Head of caudate nucleus (tissue), 42 donors: ENCODE data around the gene GBP1.
"Not testable (repeated sequence)": the region's sequence is repeated elsewhere in the genome, so short reads cannot be mapped to it uniquely, and the experiment has no call there.

Experiments used
- DNase-seq, 42 donors: peaks; one replicate each; pipeline versions ENCODE4 v3.0.0 to v3.0.0-alpha.2; 2020 to 2021; ENCODE audit warnings: mixed read lengths in 7 of 42
- intact Hi-C: fragments of 100-400 bp; cut with DNase I; formaldehyde crosslinking; loops from one replicate; pipeline ENCODE4 v1.15.0; 2022

Gene GBP1

DNA sequence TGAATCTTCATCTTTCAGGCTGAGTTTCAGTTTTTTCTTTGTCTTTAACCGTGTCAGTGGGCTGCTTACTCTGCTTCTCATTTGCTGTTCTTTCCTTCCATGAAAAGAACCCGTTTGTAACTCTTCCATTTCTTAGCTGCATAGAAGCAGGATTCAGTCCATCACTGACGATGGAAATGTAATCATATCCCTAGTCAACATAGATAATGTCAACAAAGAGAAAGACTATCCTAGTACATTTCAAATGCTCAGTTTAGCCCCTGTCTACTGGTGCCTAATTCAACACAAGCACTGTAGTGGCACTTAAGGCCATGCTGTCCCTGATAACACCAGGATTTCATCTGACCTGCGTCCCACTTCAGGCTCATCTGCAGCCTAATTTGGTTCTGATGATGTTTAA is 376 bp downstream of the GBP1 start:
- intact Hi-C loops, result no loop called here
- DNase-seq, result no peak

DNA sequence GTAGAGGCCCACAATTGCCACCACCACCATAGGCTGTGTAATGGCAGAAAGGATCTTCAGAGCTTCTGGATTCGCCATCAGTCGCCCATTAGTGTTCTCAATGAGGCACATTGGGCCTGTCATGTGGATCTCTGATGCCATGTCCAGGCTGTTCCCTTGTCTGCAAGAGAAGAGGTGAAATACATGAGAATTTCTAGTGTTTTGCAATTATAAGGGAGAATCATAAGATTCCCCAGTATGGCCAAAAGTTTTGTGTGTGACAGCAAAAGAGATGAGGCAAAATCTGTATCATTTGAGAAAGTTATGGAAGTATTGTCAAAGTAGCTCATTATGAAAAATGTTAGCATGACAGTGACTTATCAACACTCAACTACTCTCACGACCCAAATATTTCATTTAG is 1.9 kb downstream of the GBP1 start:
- no peak for DNase-seq
- intact Hi-C loops, result no loop called here

DNA sequence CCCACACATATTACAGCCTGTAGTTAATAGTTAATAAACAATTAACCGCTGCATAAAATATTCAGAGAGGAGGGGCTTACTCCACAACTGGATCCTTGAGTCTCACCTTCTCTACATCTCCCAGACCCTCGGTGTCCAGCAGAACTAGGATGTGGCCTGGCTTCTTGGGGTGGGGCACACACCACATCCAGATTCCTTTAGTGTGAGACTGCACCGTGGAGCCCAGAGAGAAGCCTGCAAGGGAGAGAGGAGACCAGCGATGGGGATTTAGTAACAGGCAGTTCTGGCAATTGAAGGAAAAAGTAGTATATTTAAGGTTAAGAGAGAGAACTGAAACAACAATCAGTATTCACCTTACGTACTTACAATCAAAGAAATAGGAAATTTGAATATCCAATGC is 4.9 kb downstream of the GBP1 start:
- no peak for DNase-seq
- intact Hi-C loops, result no loop called here

DNA sequence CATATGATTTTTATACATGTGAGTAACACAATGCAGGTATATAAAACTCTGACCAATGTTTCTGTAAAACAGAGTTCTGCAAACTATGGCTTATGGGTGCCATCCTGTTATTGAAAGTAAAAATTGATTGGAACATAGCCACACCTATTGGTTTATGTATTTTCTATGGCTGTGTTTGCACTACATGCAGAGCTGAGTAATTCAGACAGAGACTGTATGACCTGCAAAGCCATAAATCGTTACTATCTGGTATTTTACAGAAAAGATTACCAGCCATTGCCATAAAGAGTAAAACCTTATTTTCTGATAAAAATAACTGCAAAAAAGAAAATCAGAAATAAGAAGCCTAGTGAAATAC is 13.1 kb downstream of the GBP1 start:
- DNase-seq, result no peak
- intact Hi-C loops, result no loop called here

DNA sequence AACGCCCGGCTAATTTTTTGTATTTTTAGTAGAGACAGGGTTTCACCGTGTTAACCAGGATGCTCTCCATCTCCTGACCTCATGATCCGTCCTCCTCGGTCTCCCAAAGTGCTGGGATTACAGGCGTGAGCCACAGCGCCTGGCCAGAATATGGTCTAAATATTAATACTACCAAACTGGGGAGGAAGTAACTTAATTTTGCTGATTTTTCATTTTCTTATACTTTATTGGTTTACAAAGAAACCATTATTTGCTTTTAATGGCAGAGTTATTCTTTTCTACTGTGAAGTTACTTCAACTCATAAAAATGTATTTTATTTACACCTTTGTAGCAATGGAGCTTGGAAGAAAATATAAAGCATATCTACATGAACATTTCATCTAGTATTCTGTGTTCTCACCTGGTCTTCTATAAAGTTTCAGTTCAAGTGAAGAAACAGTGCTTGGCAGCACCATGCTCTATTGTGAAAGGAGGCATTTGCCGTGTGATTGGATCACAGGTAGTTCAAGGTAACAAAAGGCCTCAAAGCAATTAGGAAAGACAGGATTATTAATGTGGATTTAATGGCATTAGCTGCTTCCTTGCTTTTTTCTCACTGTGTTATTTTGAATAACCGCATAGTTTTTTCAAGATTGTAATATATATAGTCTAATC is 13.6 kb downstream of the GBP1 start:
- intact Hi-C loops, result no loop called here
- DNase-seq, result no peak

DNA sequence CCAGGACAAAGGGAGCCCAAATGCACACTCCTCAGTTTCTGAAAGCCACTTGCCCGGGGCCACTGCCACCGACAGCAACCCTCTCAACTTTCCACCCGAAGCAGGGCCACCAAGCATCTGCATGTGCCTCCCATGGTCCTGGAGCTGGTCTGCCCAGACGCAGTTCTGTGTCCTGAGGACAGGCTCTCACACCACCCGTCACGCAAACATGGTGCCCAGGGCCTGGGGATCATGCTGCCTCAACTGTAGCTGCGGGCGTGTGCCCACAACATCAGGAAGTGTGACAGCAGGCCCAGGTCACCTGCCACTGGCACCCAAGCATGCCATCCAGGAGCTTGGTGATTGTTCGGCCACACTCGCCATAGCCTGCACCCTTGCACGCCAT is 14.4 kb downstream of the GBP1 start:
- DNase-seq, result no peak
- intact Hi-C loops, result no loop called here

DNA sequence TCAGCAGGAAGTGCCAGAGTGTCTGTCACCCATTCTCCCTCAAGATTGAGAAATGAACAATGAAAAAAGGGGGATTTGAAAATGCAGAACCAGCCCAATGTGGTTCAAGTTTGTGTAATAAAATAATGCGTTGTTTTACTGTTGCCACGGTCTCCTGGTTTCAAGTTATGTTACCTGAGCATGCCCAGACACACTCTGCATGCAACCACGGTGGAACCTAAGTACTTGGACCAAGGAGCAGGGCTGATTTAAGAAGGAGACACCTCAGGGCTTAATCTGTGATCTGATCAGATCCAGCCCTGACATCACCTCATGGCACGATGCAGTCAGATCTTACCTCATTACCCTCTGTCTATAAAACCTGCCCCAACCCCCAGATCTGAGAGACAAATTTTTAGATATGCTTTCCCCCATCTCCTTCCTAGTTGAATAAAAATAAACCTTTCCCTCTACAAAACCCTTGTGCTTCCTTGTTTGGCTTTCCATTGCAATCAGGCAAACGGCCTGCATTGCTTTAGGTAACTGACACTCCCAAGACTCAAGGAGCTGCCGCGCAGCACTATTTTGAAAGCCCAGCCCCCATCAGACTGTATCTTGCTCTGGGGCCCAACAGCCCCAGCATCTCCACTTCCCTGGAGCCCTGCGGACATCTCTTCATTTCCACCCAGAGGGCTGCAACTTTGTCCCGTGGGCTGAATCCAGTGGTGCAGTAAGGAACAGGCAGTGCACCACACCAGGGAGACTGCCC is 14.9 kb downstream of the GBP1 start:
- intact Hi-C loops, DNase-seq: not testable (repeated sequence)

DNA sequence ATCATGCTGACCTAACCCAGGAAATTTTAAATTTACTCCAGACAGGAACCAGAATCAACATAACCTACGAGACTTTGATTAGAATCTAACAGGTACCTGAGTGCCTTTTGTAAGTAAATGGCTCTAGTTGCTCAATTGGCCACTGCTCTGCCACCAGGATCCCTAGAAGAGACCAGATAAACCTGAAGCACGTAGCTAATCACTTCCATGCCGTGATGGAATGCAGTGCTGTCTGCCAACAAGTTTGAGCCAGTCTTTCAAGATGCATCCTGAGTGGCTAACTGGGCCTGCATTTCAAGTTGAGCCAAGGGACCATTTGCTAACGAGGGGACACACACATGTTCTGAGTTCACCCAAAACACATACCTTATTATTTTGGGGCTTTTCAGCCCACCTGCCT is 15.8 kb downstream of the GBP1 start:
- DNase-seq, intact Hi-C loops: not testable (repeated sequence)

DNA sequence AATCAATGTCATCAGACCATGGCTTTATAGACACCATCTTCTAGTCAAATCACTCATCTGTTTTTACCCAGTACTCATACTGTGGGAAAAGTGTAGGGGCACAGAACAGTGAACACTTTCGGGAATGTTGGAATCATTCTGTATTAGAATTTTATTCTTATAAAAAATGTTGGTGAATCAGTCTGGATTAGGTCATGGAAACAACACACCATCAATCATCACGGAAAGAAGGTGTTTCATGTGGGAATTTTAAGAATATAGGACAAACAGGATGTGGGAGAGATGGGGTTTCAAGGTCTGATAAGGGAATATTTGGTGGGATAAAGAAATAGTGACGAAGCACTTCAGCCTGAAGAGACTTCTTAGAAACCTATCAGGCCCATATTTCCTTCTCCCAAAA is 17.3 kb downstream of the GBP1 start:
- intact Hi-C loops, result no loop called here
- no peak for DNase-seq

DNA sequence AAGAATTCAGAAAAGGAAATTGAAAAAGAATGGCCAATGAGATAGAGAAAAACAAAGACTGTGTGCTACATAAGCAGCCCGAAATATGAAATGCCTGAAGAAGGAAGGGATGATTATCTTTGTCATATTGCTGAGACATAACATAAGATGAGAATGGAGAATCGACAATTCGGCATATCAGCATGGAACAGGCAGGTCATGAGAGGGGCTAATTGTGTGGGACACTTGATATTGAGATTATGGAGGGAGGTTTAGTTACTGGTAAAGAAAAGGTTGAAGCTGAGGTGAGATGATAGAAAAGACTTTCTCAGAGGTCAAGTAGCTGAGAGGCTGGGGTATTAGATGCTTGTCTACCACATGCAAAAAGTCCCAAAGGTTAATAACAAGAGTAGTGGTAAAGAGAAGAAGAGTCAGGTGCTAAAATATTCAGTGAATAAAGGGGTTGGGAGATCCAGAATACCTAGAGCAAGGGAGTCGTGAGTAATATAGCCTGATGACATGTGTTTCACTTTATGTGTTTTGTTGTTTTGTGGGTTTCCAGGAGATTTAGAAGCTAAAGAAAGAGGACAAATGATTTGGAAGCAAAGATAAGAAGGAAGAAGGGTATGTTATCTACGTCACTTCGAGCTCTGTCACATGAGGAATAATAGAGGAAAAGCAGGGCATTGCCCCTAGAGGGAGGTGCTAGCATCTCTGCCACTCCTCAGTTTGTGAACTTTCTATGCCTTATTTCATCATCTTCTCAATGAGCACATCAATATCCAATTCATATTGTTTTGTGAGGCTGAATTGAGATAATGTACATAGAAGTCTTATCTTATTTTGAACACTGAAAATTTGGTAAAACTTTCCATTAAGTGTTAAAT is 18.5 kb downstream of the GBP1 start:
- DNase-seq, intact Hi-C loops: not testable (repeated sequence)

DNA sequence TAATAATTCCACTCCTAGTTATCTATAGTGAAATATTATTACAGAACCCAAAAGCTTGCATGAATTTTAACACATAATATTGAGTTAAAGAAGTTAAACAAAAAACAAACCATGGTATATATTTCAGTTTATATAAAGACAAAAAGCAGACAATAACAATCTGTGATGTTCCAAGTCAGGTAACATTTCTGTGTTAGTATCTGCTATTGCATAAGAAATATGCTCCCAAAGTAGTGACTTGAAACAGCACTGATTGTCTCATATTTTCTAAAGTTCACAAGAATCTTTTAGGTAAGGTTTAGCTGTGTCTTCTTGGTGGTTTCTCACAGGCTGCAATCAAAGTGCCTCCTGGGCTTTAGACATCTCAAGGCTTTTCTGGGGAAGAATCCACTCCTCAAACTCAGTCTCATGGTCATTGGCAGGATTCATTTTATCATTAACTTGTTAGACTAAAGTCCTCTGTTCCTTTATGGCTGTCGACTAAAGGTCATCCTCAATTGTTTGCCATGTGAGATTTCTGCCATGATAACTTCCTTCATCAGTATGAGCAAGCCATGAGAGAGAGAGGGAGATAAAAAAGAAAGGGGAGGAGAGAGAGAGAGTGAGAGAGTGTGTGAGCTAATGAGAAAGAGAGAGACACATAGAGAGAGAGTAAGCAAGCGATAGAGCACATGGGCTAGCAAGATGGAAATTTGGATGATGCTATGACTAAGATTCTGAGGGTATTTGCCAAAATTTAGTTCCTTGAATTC is 19.9 kb downstream of the GBP1 start:
- DNase-seq, result no peak
- intact Hi-C loops, result no loop called here

DNA sequence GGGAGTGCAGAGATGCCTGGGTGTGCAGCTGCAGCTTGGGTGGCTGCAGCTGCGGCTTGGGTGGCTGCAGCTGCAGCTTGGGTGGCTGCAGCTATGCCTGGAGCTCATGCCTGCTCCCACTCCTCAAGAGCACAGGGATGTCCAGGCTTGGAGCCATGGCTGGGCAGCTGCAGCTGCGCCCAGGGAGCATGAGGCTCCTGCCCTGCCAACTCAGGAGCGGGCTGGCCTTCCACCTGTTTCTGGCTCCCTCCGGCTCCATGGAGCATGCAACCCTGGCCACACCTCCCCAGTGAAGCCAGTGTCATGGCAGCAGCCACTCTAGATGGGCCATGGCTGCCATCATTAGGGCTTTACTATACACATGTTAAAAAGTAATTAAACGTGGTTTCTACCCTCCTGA is 21.1 kb downstream of the GBP1 start:
- intact Hi-C loops, result no loop called here
- DNase-seq, result no peak

DNA sequence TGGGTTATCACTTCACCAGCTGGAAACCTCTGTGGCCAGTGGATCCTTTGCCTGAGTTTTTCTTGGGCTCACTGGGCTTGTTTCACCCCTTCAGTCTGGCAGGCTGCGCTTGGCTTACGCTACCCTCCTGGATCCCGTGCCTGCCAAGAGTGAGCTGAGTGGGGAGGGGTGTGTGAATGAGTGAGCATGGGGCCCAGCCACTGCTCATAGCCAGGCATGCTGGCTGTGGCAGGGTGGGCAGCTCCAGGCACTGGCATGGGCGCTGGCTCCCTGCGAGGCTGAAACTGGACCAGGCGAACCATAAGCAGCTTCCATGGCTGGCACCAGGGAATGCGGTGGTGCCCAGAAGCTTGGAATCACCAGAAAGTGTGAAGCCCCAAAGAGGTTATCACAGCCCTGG is 22.5 kb downstream of the GBP1 start:
- no peak for DNase-seq
- intact Hi-C loops, result no loop called here

DNA sequence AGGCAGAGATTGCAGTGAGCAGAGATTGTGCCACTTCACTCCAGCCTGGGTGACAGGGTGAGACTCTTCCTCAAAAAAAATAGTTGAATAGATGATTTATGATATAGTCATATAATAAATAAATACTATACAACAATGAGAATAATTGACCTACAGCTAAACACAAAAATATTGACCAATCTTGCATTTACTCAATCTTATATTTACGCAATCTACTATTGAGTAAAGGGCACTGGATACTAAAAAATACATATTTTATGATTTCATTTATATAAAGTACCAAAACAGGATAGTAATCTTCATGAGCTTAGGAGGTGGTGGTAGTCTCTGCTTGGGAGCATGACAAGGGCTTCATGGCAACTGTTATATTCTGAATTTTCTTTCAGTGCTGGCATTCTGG is 23.3 kb downstream of the GBP1 start:
- intact Hi-C loops, result no loop called here

DNA sequence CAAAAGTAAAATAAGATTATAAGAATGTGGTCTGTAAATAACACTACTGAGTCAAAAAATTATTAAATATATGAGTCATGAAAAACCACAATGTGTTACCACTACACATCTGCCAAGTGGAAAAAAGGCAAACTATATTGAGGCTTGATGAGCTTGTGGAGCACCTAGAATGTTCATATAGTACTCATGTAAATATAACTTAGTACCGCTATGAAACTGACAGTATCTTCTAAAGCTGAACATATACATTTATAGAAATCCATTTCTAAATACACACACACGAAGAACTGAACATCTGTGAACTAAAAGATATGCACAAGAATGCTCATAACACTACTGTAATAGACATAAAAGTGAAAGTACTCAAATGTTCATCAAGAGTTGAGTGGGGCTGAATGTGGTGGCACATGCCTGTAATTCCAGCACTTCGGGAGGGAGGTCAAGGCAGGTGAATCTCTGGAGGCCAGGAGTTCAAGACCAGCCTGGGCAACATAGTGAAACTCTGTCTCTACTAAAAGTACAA is 23.8 kb downstream of the GBP1 start:
- intact Hi-C loops, result no loop called here
- DNase-seq, result no peak

More for the DNA sequence above, 23.3 kb downstream of the GBP1 start:
- no peak for DNase-seq

DNA sequence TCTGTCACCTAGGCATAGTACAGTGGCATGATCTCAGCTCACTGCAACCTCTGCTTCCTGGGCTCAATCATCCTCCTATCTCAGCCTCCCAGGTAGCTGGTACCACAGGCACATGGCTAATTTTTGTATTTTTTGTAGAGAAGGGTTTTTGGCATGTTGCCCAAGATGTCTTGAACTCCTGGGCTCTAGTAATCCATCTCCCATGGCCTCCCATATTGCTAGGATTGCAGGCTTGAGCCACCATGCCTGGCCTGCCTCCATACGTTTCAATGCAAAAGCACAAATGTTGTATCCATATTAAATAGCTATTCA is 24.7 kb downstream of the GBP1 start:
- intact Hi-C loops, result no loop called here
- DNase-seq, result no peak

DNA sequence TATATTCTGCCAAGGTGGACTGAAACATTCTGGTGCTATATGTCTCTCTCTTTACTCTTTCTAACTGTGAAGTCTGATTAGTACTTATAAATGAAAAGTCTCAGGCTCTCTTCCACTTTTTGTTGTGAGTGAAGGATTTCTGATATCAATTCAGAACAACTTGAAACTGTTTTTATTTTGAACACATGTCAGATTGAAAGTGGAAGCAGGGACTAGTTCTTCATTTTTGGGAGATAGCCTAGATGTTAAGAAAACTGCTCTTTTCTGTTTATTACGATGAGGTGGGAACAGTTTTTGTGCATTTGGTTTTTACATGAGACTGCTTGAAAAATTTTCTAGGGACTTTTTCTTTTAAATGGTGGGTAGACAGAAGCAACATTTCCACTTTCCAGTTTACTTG is 27.8 kb downstream of the GBP1 start:
- intact Hi-C loops, result no loop called here
- DNase-seq, result no peak

DNA sequence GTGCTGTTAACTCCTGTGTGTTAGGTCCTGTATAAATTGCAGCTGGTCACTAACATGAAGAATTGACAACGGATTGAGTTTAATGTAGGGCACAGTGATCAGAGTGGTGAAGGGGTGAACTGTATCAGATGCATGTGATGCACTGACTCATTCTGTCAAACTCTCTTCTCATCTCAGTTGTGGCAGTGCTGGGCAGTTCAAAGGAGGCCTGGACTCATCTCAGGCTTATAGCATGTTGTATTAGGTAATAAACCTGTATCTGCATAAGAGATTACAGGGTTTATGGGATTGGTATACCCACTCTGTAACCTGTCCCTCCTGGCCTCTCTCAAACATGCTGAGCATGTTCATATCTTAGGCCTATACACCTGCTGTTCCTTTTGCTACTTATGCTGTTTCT is 29.9 kb downstream of the GBP1 start:
- DNase-seq, result no peak
- intact Hi-C loops, result no loop called here

DNA sequence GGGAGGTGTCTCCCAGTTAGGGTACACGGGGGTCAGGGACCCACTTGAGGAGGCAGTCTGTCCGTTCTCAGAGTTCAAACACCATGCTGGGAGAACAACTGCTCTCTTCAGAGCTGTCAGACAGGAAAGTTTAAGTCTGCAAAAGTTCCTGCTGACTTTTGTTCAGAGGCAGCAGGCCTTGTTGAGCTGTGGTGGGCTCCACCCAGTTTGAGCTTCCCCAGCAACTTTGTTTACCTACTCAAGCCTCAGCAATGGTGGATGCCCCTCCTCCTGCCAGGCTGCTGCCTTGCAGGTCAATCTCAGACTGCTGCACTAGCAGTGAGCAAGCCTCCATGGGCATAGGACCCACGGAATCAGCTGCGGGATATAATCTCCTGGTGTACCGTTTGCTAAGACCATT is 31.0 kb downstream of the GBP1 start:
- DNase-seq, intact Hi-C loops: not testable (repeated sequence)

DNA sequence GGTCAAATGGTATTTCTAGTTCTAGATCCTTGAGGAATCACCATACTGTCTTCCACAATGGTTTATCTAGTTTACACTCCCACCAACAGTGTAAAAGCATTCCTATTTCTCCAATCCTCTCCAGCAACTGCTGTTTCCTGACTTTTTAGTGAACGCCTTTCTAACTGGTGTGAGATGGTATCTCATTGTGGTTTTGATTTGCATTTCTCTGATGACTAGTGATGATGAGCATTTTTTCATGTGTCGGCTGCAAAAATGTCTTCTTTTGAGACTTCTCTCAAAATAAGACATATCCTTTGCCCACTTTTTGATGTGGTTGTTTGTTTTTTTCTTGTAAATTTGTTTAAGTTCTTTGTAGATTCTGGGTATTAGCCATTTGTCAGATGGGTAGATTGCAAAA is 36.0 kb downstream of the GBP1 start:
- DNase-seq, intact Hi-C loops: not testable (repeated sequence)
